Heart left ventricle (tissue), 13 donors: ENCODE results near the gene TNFRSF14.

Experiments
- CTCF ChIP-seq, 12 donors: fragments of 200-600 bp; sonication (generic) in 4 of 12; IDR thresholded peaks; one replicate each; pipeline versions ENCODE4 v1.5.0 to v1.8.0; 2018 to 2022; ENCODE audit warnings: antibody characterized with exemption in 12 of 12, mild to moderate bottlenecking in 5 of 12
- POLR2A ChIP-seq, 2 donors: fragments of 450-650 bp; IDR thresholded peaks; one replicate each; pipeline ENCODE4 v1.6.1; 2017; ENCODE audit warnings: antibody characterized with exemption in 2 of 2, mild to moderate bottlenecking in 2 of 2, moderate library complexity in 2 of 2
- donor health status: ischemic (EF 13 %, LVEDD 7.1; RV severe dilation, severe dysfunction).
- donor health status: DM: no; HTN: yes; CAD: no.
- donor health status: DM: no; HTN: no; CAD: no.
- donor health status: ischemic (EF 25% LVEDD 6.9; RV normal size, moderate dysfunction).
- donor health status: ischemic (EF 25% LVEDD 5.7; RV mildly dilated, moderate dysfunction).
- donor health status: ischemic (EF 35%, LVEDD 5.7; RV mildly dilated, moderate dysfunction).
- donor health status: nonischemic (EF 11% LVEDD 7.7; RV severe dilation, severe dysfunction).
- donor health status: DM: yes; HTN: yes; CAD: no.
- donor health status: PGD.
- donor health status: ischemic (EF 29% LVEDD 5.4; RV normal size, mild dysfunction).
- donor health status: nonischemic (EF 23%, LVEDD 6.1; RV moderate dilation, normal function).

DNA sequence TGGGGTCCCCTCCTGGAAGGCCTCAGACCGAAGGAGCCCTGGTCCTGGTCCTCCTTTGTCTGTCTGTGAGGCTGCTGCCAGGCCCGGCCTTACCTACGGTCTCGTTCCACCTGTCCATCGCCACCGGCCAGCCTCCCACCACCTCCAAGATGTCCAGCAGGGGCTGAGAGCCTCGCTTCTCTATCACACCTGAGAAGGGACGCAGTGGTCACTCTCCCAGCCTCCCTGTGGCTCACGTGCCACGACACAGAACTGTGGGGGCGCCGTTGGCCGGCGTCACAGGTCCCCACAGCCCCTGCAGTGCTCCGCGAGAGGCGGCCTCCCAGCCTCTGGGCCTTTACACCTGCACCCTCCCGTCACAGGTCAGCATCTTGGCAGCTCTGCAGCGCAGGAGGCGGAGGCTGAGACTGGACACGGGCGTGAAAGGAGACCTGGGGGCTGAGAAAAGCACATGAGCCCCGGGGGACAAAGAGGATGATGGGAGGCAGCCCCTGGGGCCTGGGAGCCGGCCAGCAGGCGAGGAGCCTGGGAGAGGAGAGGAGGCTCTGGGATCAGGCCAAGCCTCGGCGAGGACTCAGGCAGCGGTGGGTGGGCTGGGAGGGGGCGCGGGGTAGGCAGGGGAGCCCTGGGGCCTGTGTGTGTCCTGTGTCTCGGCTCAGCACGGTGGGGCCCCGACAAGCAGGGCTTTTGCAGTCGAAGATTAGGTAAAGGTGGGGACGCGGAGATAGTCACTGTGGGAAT is 50.9 kb downstream of the TNFRSF14 start:
- TF ChIP-seq POLR2A (IDR thresholded peaks at IDR 0.05) (no peak), CTCF (IDR thresholded peaks at IDR 0.05) (no peak)
